Nucleus accumbens (tissue), 56 donors: ENCODE data around the gene ZSWIM3.
"Not testable (repeated sequence)": the region's sequence is repeated elsewhere in the genome, so short reads cannot be mapped to it uniquely, and the experiment has no call there.

Experiments
- DNase-seq, 56 donors: peaks; one replicate each; lab custom pipeline; 2025; lab: John Stamatoyannopoulos, UW

Gene ZSWIM3

GRCh38 chr20:45857114-45857881 is at the start of gene ZSWIM3, which contains the start of gene ACOT8:
Gene ZSWIM3, plus strand, starts transcription at chr20:45857614. Its CDS starts 212 bp downstream, at chr20:45857826.
Gene ACOT8, minus strand, starts transcription at chr20:45857392. Its CDS starts 77 bp downstream, at chr20:45857315.
- DNase-seq: peak; percentile 61 to 98 (median 92)

GRCh38 chr20:45810191-45810970 is 47.0 kb upstream of the ZSWIM3 start:
- DNase-seq: no peak

DNA sequence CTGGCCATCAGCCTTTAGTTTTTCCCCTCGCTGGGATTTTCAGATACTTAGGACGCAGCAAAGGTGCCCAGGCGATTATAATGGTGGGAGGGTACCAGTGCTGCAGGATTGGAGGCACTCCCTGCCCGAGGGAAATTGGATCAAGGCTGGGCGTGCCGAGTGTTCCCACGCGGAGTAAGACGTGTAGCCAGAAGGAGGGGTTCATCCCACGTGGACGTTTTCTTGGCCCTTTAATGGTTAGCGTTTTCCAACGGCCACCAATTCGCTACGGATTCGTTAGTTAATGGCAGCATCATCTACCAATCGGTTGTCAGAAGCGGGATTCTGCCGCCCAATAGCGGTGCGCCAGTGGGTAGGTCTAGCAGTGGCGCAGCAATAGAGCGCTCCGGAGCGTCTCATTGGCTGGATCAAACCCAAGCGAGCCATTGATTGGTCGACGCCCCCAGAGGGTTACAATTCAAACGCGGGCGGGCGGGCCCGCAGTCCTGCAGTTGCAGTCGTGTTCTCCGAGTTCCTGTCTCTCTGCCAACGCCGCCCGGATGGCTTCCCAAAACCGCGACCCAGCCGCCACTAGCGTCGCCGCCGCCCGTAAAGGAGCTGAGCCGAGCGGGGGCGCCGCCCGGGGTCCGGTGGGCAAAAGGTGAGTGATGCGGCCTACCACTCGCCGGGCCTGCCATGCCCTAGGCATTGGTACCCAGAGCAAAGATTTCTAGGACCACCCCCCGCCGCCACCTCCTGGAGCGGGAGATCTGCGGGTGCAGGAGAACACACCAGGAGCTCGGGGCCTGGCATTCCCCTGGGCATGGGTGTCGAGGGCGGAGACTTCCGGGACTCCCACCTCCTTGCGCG is 45.0 kb upstream of the ZSWIM3 start, which contains the start of gene UBE2C:
UBE2C (plus strand) TSS at position 488 of the 849 bp plus-strand sequence; CDS start at position 540, 52 bp downstream.
- peak; percentile 79 to 99 (median 96) for DNase-seq

DNA sequence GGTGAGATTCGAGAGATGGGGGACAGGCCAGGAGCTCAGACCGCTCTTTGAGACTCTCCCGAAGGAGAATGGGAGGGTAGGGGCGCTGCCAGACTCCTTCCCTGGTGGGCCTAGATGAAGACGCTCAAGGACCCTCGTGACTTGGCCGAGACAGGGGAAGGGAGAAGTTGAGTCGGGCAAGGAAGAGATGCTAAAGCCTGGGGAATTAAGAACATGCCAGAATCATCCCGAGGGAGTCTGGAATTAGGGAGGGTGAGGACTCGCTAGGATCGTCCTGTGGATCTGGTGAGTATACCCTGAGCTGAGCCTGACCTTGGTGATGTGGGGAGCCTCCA is 44.4 kb upstream of the ZSWIM3 start:
- DNase-seq: no peak

GRCh38 chr20:45813489-45813888 is 43.9 kb upstream of the ZSWIM3 start:
- no peak for DNase-seq

DNA sequence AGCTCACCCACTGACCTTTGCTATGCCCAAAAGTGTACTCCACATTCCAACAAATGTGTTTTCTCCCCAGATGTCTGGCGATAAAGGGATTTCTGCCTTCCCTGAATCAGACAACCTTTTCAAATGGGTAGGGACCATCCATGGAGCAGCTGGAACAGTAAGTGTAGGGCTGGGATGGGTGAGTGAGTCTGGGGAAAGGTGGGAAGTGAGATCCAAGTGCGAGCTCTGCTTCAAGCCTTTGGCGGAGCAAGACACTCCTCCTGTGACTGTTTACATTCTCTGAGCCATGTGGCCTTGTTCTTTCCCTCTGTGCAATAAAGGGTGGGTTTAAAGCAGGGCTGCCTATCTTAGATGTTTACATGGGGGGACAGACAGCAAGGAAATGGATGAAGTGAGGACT is 43.1 kb upstream of the ZSWIM3 start:
- no peak for DNase-seq

GRCh38 chr20:45816951-45817350 is 40.5 kb upstream of the ZSWIM3 start:
- DNase-seq: no peak

DNA sequence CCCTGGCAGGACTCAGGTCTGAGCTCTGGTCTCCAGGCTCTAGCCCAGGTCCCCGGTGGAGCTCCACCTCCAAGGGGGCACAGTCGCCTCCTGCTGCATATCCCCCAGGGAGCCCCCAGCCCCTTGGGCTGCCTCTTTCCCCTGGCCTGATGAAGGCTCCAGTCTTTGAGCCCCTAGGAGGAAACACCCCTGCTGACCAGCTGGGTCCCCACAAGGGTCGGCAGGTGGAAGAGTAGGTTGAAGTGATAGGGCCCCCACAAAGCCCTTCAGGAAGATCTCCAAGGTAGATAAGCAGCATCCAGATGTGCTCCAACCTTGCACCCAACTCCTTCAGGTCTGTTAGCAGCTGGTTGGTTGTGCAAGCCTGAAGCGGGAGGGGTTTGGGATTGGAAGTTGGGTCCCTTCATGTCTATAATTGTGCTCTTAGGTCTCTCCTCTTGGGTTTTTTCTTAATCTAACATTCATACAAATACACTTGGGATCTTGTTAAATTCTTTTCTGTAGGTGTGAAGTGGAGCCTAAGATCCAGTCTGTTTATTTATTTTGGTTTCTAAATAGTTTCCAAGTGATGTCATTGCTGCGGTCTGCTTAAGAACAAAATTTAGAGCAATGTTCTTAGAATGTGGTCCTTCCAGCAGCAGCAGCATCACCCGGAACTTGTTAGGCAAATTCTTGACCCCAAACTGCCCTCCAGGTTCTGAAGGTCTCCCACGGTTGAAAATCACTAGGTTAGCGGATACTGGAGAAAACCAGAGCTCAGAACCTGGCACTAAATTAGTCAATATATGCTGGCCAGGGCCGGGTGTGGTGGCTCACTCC is 39.8 kb upstream of the ZSWIM3 start:
- no peak for DNase-seq

GRCh38 chr20:45818239-45818638 is 39.2 kb upstream of the ZSWIM3 start:
- DNase-seq: no peak

DNA sequence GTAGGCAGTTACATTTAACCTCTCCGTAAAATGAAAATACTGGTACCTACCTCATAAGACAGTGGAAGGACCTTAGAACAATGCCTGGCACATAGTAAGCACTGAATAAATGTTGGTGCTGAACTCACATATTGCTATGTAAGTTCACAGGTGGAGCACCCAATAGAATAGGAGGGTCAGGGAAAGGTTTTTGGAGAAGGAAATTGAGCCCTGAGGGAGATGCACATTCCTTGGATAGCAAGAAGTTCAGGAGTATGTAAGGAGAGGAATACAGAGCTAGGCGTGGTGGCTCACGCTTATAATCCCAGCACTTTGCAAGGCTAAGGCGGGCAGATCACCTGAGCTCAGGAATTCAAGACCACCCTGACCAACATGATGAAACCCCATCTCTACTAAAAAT is 37.9 kb upstream of the ZSWIM3 start:
- DNase-seq: no peak

DNA sequence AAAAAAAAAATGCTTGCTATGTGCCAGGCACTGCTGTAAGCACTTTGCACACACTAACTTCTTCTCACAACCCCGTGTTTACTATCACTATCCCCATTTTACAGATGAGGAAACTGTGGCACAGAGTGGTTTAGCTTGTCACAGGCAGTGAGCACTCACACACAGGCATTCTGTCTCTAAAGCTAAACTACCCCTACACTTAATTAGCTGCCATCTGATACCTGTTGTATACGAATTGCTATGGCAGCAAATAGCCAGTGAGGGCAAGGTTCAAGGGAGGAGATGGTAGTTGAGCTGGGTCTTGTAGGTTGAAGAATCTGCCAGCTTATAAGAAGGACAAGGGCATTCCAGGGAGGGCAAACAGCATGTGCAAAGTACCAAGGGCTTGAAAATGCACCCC is 35.5 kb upstream of the ZSWIM3 start:
- no peak for DNase-seq

DNA sequence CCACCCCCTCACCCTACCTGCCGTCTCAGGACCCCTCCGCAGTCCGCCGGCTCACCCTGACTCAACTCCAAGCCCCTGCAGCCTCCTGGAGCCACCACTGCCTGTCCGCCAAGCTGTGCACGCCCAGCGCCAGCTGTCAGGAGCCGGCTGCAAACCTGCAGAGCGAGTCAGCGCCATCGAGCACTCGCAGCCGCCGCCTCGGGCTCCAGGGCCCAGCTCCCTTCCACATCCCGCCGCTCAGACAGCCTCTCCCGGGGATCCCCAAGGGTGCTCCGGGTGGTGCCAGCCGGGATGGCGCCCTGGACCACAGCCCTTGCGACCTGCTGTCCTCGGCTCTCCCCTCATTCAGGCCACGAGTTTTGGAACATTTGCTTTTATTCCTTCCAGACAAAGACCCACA is 34.6 kb upstream of the ZSWIM3 start:
- DNase-seq: peak in 4 of 56 donors; percentile 6 to 21 (median 14)

DNA sequence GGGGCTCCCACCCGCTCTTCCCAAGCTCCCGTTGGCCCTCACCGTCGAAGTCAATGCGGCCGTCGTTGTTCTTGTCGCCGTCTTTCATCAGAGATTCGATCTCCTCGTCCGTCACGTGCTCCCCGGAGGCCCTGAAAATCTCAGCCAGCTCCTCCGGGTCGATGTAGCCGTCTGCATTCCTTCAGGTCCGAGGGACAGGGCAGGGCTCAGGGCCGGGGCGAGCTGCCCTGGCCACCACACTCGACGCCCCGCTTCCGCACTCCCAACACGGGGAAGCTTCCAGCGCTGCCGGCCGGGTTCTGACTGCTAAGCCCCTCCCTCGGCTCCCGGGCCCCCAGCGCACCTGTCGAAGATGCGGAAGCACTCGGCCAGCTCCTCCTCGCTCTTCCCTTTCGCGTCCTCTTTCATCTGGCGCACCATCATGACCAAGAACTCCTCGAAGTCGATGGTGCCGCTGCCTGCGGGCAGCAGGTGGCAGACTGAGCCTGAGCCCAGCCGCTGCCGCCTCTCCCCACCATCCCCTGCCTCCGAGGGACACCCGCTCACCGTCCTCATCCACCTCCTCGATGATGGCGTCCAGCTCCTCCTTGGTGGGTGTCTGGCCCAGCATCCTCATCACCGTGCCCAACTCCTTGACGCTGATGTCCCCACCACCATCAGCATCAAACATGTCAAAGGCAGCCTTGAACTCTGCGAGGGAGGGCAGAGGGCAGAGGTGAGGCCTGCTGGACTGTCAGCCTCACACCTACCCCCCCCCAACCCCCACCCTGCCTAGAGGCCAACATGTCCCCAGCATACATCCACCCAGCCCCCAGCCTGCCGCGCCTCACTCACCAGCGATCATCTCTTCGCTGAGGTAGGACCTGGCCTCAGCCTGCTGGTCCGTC is 33.2 kb upstream of the ZSWIM3 start:
- DNase-seq: peak in 3 of 56 donors; percentile 12 to 19 (median 17)

- DNase-seq: peak in 6 of 56 donors; percentile 12 to 32 (median 16)
Observed at GRCh38 chr20:45826381-45827019, 30.9 kb upstream of the ZSWIM3 start.

DNA sequence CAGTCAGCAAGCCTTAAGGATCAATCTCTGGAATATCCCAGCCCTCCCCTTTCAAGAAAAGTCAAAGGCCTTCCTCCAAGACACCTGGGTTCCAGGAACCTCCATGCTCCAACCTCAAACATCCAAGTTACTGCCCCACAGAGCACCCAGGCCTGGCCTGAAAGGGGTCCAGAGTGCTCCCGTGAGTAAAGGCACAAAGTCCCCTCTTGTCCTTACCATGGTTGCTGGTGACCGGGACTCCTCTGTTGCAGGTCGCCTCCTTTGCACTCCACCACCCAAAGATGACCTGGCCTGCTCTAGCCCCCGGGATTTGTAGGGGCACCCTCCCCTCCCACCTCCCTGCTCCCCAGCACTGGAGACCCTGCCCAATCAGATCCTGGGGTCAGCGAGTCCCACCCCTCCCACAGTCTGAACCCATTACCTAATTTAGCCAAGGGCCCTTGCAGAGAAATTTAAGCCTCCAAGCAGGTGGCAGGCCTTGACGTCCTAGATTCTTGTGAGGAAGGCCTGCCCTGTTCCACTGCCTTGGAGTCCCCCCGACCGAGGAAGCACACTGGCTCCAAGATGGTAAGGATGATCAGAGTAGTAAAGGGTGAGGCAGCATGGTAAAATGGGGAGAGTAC is 30.3 kb upstream of the ZSWIM3 start, which contains the start of gene TNNC2:
TNNC2 (minus strand) TSS at position 283 of the 623 bp plus-strand sequence; CDS start at position 219, 64 bp downstream.
- DNase-seq: no peak

- DNase-seq: no peak
Observed at GRCh38 chr20:45827712-45828111, 29.7 kb upstream of the ZSWIM3 start.

DNA sequence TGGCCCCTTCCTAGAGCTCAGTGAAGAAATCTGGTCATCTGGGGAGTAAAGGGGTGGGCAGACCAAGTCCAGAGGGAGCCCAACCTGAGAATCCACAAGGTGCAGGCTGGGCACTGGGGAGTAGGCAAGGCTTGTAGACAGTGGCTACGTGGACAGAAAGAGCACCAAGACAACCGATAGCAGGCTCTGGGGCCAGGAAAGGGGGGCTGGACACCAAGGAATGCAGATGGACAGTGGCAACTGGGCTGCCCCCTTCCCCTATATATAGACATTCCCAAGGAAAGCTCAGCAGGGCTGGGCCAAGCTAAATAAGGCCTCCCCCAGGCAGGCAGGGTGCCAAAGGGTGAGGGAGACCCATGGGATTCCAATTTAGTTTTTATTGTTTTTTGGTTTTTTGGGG is 28.8 kb upstream of the ZSWIM3 start:
- no peak for DNase-seq

DNA sequence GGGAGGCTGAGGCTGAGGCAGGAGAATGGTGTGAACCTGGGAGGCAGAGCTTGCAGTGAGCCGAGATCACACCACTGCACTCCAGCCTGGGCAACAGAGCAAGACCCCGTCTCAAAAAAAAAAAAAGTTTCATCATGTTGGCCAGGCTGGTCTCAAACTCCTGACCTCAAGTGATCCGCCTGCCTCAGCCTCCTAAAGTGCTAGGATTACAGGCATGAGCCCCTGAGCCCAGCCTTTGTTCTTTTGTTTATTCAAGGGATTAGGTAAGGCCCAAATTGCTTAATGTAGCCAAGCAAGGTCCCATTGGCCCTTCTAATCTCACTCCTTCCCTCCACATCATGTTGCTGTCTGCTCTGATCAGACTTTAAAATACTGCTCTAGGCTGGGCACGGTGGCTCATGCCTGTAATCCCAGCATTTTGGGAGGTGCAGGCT is 27.7 kb upstream of the ZSWIM3 start:
- not testable (repeated sequence) for DNase-seq
